H9 (cell line): ENCODE data around the gene MAST2. TPM values are rescaled to one million over a fixed set of nuclear protein-coding genes. Genes with fewer than 3 reads are reported as not detected.

Experiments used
- DNase-seq: peaks from one replicate; pipeline ENCODE4 v3.0.0-alpha.2; 2017
- H2AFZ ChIP-seq: one replicate; pipeline ENCODE4 v1.6.1; 2013; ENCODE audit warnings: mild to moderate bottlenecking, low read length, control low read depth, moderate library complexity
- H2AK5ac ChIP-seq: 2 replicates; pipeline ENCODE4 v1.6.1; 2013; ENCODE audit warnings: low read length, control low read depth, mixed read lengths; ENCODE audit not compliant: insufficient read length
- H2BK120ac ChIP-seq: one replicate; pipeline ENCODE4 v1.6.1; 2013; ENCODE audit warnings: low read depth, mild to moderate bottlenecking, low read length, control low read depth, inconsistent platforms; ENCODE audit not compliant: poor library complexity, severe bottlenecking
- H2BK12ac ChIP-seq: 2 replicates; pipeline ENCODE4 v1.6.1; 2013; ENCODE audit warnings: low read length, control low read depth, mixed read lengths, low read depth; ENCODE audit not compliant: insufficient read length
- H2BK15ac ChIP-seq: 2 replicates; pipeline ENCODE4 v1.6.1; 2013; ENCODE audit warnings: low read depth, low read length, control low read depth
- H2BK20ac ChIP-seq: one replicate; pipeline ENCODE4 v1.6.1; 2013; ENCODE audit warnings: low read depth, mild to moderate bottlenecking, low read length, control low read depth, inconsistent platforms; ENCODE audit not compliant: poor library complexity, severe bottlenecking
- H2BK5ac ChIP-seq: 2 replicates; pipeline ENCODE4 v1.6.1; 2013; ENCODE audit warnings: low read length, control low read depth, mixed read lengths; ENCODE audit not compliant: insufficient read length
- H3K14ac ChIP-seq: 2 replicates; pipeline ENCODE4 v1.6.1; 2013; ENCODE audit warnings: low read length, control low read depth; ENCODE audit not compliant: insufficient read depth
- H3K18ac ChIP-seq: 2 replicates; pipeline ENCODE4 v1.6.1; 2013; ENCODE audit warnings: low read depth, mild to moderate bottlenecking, mixed read lengths, low read length, control low read depth; ENCODE audit not compliant: insufficient read length
- H3K23ac ChIP-seq: 2 replicates; pipeline ENCODE4 v1.6.1; 2013; ENCODE audit warnings: low read length, control low read depth, mixed read lengths, low read depth; ENCODE audit not compliant: insufficient read length
- H3K23me2 ChIP-seq: 2 replicates; pipeline ENCODE4 v1.6.1; 2013; ENCODE audit warnings: low read depth, mild to moderate bottlenecking, mixed read lengths, low read length, control low read depth; ENCODE audit not compliant: insufficient read length, poor library complexity, severe bottlenecking
- H3K27ac ChIP-seq: 2 replicates; pipeline ENCODE4 v1.5.1; 2013; ENCODE audit warnings: low read length, control low read depth, mixed read lengths, low read depth; ENCODE audit not compliant: insufficient read length
- H3K27me3 ChIP-seq: 2 replicates; pipeline ENCODE4 v1.6.1; 2013; ENCODE audit warnings: low read length, control low read depth, inconsistent platforms; ENCODE audit not compliant: insufficient read depth
- H3K4ac ChIP-seq: 2 replicates; pipeline ENCODE4 v1.6.1; 2013; ENCODE audit warnings: low read depth, mild to moderate bottlenecking, control low read depth, inconsistent platforms, low read length, moderate library complexity
- H3K4me1 ChIP-seq: 2 replicates; pipeline ENCODE4 v1.6.1; 2013; ENCODE audit warnings: low read length, control low read depth, inconsistent platforms; ENCODE audit not compliant: insufficient read depth
- H3K4me2 ChIP-seq: 2 replicates; pipeline ENCODE4 v1.6.1; 2013; ENCODE audit warnings: low read length, control low read depth, mixed read lengths; ENCODE audit not compliant: insufficient read length, insufficient read depth
- H3K56ac ChIP-seq: 2 replicates; pipeline ENCODE4 v1.6.1; 2013; ENCODE audit warnings: low read depth, mild to moderate bottlenecking, mixed read lengths, low read length, control low read depth; ENCODE audit not compliant: insufficient read length
- H3K79me1 ChIP-seq: 2 replicates; pipeline ENCODE4 v1.6.1; 2013; ENCODE audit warnings: low read depth, mild to moderate bottlenecking, moderate library complexity, low read length, control low read depth, inconsistent platforms; ENCODE audit not compliant: insufficient read depth, poor library complexity, severe bottlenecking
- H3K79me2 ChIP-seq: 2 replicates; pipeline ENCODE4 v1.6.1; 2013; ENCODE audit warnings: low read length, control low read depth, inconsistent platforms; ENCODE audit not compliant: insufficient read depth
- H3K9ac ChIP-seq: 2 replicates; pipeline ENCODE4 v1.6.1; 2013; ENCODE audit warnings: low read length, control low read depth, mixed read lengths; ENCODE audit not compliant: insufficient read length; ENCODE audit errors: extremely low read depth
- H3K9me3 ChIP-seq: one replicate; pipeline ENCODE4 v1.6.1; 2013; ENCODE audit warnings: low read depth, low read length, inconsistent platforms; ENCODE audit not compliant: control insufficient read depth
- H3T11ph ChIP-seq: one replicate; pipeline ENCODE4 v1.6.1; 2013; ENCODE audit warnings: mild to moderate bottlenecking, low read length, control low read depth, inconsistent platforms
- H4K20me1 ChIP-seq: one replicate; pipeline ENCODE4 v1.6.1; 2013; ENCODE audit not compliant: control insufficient read depth, insufficient read length, insufficient read depth
- H4K5ac ChIP-seq: 2 replicates; pipeline ENCODE4 v1.6.1; 2013; ENCODE audit warnings: low read depth, mild to moderate bottlenecking, mixed read lengths, low read length, control low read depth; ENCODE audit not compliant: insufficient read length
- H4K8ac ChIP-seq: replicated peaks from 2 replicates; pipeline ENCODE4 v1.6.1; 2013; ENCODE audit warnings: low read length, control low read depth, mixed read lengths, low read depth; ENCODE audit not compliant: insufficient read length
- H4K91ac ChIP-seq: 2 replicates; pipeline ENCODE4 v1.6.1; 2013; ENCODE audit warnings: low read depth, mild to moderate bottlenecking, moderate library complexity, mixed read lengths, low read length, control low read depth; ENCODE audit not compliant: insufficient read length
- H3K27ac Mint-ChIP-seq, 3 experiments: 2 replicates in 2 of 3; 3 replicates in 1 of 3; pipeline ENCODE4 v1.8.0; 2020 to 2021; ENCODE audit warnings: mixed read lengths in 3 of 3, mild to moderate bottlenecking in 1 of 3, moderate library complexity in 1 of 3
- H3K27me3 Mint-ChIP-seq: 2 replicates; pipeline ENCODE4 v1.8.0; 2021; ENCODE audit warnings: low read depth, mild to moderate bottlenecking, moderate library complexity, mixed read lengths
- H3K36me3 Mint-ChIP-seq, 3 experiments: 2 replicates in 2 of 3; 3 replicates in 1 of 3; pipeline ENCODE4 v1.8.0; 2020 to 2021; ENCODE audit warnings: low read depth in 3 of 3, mixed read lengths in 3 of 3; ENCODE audit not compliant: insufficient read depth in 1 of 3
- H3K4me1 Mint-ChIP-seq, 2 experiments: 2 replicates each; pipeline ENCODE4 v1.8.0; 2020; ENCODE audit warnings: mixed read lengths in 2 of 2
- H3K4me3 Mint-ChIP-seq, 2 experiments: 2 replicates in 1 of 2; 3 replicates in 1 of 2; pipeline ENCODE4 v1.8.0; 2020 to 2021; ENCODE audit warnings: mild to moderate bottlenecking in 2 of 2, mixed read lengths in 2 of 2, moderate library complexity in 1 of 2
- H3K9me3 Mint-ChIP-seq, 2 experiments: 2 replicates in 1 of 2; 3 replicates in 1 of 2; pipeline ENCODE4 v1.8.0; 2020; ENCODE audit warnings: mild to moderate bottlenecking in 2 of 2, mixed read lengths in 2 of 2, moderate library complexity in 1 of 2
- WGBS: extraction: QIAGEN DNeasy Blood & Tissue Kit; methylation state at CpG from one replicate; pipeline ENCODE4 v1.1.7; 2013; ENCODE audit warnings: missing lambda C conversion rate, low lambda C conversion rate, mixed read lengths; ENCODE audit not compliant: insufficient read length; ENCODE audit errors: extremely low coverage; 5-methylcytosine and 5-hydroxymethylcytosine counted together
- total RNA-seq: library from RNA; stranded (reverse); gene quantifications from 2 replicates; pipeline ENCODE4 v1.2.1, GENCODE V29; 2021
- TF ChIP-seq, protein P1 (sequence below): fragments of 200-600 bp; sonication (generic); conservative IDR thresholded peaks from 3 replicates; pipeline ENCODE4 v1.8.0; 2021; ENCODE audit warnings: antibody characterized with exemption, mild to moderate bottlenecking

MAST2 gene
- total RNA-seq, 1 experiment from 2014 or later, result 28.8 TPM

DNA sequence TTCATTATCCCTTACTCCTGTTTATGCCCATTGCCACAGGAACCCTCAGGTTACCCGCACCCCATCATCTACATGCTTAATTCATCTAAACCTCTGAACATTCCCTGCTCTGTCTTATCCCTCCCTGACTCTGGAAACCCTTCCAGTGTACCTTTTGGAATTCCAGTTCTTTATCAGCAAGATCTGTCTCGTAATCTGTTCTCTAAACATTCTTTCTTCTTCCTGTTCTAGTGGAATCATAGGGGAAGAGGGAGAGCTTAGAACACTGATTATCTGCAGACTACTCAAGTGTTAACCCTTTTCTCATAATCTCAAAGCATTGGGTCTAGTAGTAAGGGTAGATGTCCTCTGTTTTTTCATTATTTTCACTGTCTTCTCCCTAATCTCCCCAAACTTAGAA lies 169.2 kb downstream of the MAST2 start:
- TF ChIP-seq, protein P1, sequence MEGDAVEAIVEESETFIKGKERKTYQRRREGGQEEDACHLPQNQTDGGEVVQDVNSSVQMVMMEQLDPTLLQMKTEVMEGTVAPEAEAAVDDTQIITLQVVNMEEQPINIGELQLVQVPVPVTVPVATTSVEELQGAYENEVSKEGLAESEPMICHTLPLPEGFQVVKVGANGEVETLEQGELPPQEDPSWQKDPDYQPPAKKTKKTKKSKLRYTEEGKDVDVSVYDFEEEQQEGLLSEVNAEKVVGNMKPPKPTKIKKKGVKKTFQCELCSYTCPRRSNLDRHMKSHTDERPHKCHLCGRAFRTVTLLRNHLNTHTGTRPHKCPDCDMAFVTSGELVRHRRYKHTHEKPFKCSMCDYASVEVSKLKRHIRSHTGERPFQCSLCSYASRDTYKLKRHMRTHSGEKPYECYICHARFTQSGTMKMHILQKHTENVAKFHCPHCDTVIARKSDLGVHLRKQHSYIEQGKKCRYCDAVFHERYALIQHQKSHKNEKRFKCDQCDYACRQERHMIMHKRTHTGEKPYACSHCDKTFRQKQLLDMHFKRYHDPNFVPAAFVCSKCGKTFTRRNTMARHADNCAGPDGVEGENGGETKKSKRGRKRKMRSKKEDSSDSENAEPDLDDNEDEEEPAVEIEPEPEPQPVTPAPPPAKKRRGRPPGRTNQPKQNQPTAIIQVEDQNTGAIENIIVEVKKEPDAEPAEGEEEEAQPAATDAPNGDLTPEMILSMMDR, result no peak
- no peaks in the 10 kb centered on the region for H3K9me3 ChIP-seq
- no peak overlapping the region for H3K4ac ChIP-seq
- H3K79me1 ChIP-seq, result no peaks in the 10 kb centered on the region
- H3K4me1 ChIP-seq, result no peaks in the 10 kb centered on the region
- Mint-ChIP-seq H3K36me3 (peaks cover 5 to 20% (median 20%) of the 10 kb centered on the region in 3 experiments; a peak in 6 of 7 replicates), H3K4me3 (no peak overlapping the region), H3K9me3 (no peaks in the 10 kb centered on the region; a peak in 2 of 5 replicates), H3K27ac (no peak overlapping the region), H3K4me1 (peaks cover 5 to 6% of the 10 kb centered on the region in 2 experiments), H3K27me3 (no peaks in the 10 kb centered on the region)
- no peak overlapping the region for H2BK120ac ChIP-seq
- no peak overlapping the region for H4K5ac ChIP-seq
- WGBS, result no CpG with 5 or more reads among the region's 2 CpGs
- no peak overlapping the region for H3K27ac ChIP-seq
- H2BK15ac ChIP-seq, result no peak overlapping the region
- H2BK20ac ChIP-seq, result no peak overlapping the region
- no peak overlapping the region for H2AFZ ChIP-seq
- no peak for DNase-seq
- H2BK12ac ChIP-seq, result no peak overlapping the region
- no peak overlapping the region for H3K4me2 ChIP-seq
- no peak overlapping the region for H3K14ac ChIP-seq
- H3K27me3 ChIP-seq, result no peaks in the 10 kb centered on the region
- H3K9ac ChIP-seq, result no peak overlapping the region
- H4K20me1 ChIP-seq, result no peaks in the 10 kb centered on the region
- no peaks in the 10 kb centered on the region for H3K23me2 ChIP-seq
- no peaks in the 10 kb centered on the region for H3K79me2 ChIP-seq
- no peak overlapping the region for H2BK5ac ChIP-seq
- no peak overlapping the region for H4K91ac ChIP-seq
- no peak overlapping the region for H2AK5ac ChIP-seq
- H3K23ac ChIP-seq, result no peak overlapping the region
- H3K18ac ChIP-seq, result no peak overlapping the region
- no peak overlapping the region for H3T11ph ChIP-seq
- no peak overlapping the region for H3K56ac ChIP-seq
- no peak overlapping the region for H4K8ac ChIP-seq
